Stimulated activated CD4-positive, alpha-beta T cell treated with anti-CD3 and anti-CD28 coated beads, Interleukin-4, amount 100 ng/mL, for 48 hours (primary cell): Measurements from ENCODE around the gene CHRNG.

Source experiments
- DNase-seq, 2 donors: peaks; one replicate each; pipeline ENCODE4 v3.0.0-alpha.2; 2020; ENCODE audit warnings: low read depth in 2 of 2

The CHRNG gene

DNA sequence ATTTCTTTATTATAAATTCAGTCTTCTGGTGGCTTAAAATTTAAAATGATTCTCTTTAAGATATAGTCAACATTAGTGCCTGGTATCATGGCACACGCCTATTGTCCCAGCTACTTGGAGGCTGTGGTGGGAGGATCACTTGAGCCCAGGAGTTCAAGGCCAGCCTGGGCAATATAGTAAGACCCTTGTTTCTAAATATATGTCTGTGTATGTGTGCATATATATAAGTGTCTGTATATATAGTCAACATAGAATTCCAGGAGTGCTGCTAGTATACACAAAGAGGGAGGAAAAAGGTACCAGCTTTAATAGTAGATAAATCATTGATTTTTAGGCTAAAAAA, 35.9 kb downstream of the CHRNG start:
- DNase-seq, result no peak

DNA sequence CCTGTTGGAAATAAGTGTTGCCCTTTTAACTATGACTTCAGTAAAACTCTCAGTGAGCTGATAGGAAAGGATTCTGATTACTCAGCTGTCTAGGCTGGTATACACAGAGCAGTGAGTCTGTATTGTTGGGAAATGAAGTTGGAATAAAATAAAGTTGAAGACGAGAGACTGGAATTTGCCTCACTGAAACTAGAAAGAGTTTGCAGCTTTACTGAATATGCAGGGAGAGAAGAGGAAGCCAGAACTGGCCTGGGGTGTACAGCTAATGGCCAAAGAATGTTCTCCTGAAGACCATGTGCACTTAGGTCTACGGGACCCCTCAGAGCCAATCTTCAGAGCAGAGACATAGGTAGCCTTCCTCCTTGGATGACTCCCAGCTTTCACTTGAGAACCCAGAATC, 37.5 kb downstream of the CHRNG start:
- DNase-seq, result no peak

DNA sequence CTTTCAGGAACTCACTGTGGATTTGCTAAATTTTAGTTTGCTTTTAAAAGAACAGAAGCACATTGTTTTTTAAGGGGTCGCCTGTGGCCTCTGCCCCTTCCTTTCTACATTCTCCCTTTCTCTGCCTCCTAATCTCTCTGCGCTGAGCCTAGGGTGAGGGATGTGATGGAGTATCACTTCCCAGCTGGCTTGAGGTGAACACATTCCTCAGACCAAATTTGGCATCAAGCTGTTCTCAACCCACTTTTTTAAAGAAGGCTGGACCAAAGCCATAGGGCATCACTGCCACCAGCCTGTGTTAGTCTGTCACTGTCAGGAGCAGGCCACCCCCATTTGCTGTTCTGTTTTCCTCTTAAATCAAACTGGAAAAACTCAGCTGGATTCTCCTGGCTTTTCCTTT, 38.3 kb downstream of the CHRNG start:
- no peak for DNase-seq

DNA sequence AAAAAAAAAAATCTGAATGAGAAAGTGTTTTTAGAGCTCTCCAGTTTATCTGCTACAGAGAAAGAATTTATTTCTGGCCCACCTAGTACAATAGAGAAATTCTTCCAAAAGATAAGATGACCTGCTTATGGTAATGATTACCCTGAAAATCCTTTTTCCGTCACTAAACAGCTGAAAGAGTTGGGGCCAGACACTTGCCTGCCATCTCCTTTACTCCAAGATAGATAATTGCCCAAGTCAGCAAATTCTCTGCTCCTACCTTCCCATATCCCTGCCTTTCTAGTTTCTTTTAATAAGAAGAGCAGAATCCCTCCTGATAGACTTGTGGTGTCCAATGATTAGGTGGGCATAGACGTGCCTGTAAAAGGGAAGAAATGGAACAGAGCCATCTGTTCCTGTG, 39.1 kb downstream of the CHRNG start:
- no peak for DNase-seq

DNA sequence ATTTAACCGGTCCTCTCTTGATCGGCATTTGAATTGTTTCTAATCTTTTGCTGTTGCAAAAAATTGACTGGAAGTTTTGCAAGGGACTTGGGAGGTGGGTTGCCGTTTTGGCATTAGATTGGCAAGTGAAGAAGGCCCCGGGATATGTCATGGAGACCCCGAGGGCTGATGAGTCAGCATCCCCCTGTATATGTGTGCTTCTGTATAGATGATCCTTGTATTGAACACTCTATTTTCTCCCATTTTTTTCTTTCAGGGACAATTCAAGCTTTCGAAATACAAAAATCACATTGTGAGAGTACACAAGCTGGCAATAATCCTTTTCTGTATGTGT, 41.1 kb downstream of the CHRNG start:
- no peak for DNase-seq

DNA sequence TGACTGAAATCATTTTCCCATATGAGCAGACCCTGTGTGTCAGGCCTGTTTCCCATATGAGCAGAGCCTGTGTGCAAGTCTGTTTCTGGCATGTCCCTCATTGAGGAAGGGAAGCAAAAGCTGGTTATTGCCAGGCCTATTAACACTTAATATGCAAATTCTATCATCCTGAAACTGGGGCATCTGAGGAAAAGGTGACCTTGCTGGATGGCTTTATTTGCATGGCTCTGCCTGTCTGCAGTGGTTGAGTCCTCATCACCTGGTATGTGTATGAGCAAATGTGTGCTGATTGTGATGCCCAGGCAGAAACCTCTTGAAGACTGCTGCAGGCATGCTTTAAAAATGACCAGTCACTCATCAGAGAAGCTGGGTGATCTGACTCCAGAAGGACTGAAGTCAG, 42.2 kb downstream of the CHRNG start:
- DNase-seq, result no peak

DNA sequence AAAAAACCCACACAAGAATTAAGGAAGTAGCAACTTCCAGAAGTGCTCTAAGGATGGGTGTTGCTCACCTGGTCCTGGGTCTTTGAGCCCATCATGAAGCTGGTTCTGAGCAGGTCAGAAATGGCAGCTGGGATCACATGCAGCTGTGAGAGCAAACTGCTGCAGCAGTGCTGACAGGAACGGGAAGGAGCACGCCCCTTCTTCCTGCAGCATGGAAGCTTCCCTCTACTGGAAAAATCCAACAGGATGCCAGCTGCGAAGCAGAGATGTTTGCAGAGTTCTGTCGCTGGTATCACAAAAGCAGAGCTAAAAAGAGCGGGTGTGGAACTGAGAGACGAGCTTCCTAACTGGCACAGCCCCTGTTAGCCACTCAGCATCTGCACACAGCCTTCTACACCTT, 44.7 kb downstream of the CHRNG start:
- no peak for DNase-seq

DNA sequence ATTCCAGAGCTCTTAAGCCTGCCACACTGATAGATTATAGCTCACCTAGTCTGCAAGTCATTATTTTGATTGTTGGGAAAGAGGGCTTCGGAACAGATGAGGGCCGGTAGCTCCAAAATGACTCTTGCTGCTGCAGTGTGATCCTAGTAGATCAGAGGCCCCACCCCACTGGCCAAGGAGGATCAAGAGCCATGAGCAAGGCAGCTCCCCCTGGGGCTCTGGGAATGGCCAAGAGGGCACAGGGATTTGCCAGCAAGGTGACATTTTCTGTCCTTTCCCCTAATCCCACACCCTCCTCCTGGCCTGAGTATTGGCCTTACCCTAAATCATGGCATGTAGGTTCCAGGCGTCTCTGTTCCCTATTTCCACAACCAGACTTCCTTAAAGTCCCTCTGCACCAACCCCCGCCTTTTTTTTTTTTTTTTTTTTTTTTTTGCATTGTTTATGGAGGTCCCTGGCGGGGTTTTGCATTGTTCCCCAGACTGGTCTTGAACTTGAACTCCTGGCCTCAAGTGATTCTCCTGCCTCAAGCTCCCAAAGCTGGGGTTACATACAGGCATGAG, 47.5 kb downstream of the CHRNG start:
- no peak for DNase-seq

DNA sequence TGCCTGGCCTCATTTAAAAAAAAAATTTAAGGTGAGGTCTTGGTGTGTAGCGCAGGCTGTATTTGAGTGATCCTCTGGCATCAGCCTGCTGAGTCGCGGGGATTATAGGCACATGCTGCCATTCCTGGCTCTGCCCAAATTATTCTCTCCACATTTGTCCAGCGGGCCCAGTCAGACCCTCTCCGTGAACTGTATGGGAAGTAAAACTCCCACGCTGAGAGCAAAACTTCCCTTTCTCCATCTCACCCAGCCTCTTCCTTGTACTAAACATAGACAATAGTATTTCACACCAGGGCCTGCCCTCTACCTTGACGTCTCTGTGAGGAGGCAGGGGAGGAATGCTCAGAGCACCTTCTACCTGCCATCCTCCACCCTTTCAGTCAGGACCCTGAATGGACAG, 48.0 kb downstream of the CHRNG start:
- DNase-seq, result no peak

DNA sequence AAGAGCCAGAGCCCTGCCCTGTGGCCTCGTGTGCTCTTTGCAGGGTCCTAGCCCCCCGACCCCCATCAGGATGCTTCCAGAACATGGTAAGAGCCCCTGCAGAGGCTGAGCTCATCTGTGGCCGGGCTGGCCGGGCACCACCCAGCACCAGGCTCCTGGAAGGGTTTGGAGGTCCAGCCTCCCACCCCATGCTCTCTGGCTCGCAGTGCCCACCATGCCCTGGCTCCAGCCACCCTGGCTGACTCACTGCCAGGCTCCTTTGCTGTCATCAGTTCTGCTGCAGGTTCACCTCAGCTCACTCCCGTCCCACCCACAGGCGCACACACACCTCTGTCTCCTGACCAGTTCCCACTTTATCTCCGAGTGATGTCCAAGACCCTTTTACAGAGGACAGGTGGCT, 48.5 kb downstream of the CHRNG start:
- DNase-seq, result no peak

DNA sequence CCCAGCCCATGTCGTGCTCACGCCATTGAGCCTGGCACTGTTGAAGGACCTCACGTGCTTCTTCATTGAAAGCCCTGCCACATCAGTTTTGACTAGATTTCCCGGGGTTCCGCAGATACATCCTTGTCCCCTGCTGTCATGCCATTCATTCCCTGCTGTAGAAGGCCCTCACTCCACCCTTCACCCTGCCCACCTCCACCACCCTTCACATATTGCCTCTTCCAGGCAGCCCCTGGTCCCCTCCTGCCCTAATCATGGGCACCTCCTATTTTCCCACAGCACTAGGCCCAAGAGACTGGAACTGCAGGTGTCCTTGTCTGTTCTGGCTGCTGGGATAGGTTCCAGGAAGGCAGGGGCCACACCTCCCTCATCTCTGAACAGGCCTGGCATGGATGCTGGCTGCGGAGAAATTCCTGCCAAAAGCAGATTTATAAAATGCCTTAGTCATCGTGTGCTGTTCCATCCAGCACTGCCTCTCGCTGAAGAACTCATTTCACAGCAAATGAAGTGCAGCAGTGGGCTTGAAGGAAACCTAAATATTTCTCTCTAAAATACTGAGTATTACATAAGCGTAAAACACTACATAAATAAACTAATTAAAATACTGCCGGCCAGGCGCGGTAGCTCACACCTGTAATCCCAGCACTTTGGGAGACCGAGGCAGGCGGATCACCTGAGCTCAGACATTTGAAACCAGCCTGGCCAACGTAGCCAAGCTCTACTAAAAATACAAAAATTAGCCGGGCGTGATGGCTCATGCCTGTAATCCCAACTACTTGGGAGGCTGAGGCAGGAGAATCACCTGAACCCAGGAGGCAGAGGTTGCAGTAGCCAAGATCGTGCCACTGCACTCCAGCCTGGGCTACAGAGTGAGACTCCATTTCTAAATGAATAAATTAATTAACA, 49.4 kb downstream of the CHRNG start:
- DNase-seq, result no peak

DNA sequence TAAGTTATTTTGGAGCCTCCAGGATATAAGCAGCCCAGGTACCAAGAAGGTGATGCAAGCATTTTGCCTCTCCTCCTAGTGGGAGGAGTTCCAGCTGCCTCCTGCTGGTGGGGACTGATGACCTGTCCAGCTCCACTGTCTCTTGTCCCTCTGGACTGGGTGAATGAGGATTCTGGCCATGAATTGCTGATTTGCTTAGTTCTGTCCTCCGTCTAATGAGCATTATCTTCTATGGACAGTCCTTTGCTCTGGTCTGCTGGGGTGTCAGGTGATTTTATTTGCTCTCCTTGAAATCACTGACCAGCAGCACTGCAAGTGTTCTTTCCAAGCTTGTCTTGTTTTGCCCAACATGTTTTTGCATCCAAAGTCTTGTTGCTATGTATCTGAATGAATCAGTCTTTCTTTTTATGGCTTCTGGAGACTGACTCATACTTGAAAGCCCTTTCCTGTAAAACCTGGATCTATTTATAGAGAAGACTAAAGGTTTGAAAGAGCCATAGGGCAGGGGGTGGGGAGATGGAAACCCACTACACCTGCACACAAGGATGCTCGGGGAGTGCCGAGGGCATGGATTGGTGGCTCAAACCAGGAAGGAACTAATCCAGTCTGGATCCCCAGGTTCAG, 53.4 kb downstream of the CHRNG start:
- DNase-seq, result no peak

DNA sequence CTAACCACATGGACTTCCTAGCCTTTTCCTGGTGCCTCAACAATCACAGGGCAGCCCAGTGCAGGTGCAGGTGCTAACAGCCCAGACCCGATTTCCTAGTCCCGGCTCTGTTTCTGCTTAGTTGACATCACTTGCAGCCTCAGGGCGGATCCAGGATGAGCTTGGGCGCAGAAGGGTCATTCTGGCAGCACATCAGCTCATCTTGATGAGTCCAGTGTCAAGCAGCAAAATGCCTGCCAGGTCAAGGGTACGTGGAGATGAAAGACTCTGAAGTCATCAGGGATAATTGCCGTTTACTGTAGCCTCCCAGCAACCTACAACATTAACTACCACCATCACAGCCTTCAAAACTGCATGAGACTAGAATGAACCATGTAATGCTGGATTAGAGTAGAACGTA, 54.5 kb downstream of the CHRNG start:
- no peak for DNase-seq
